HEK293 (cell line): ENCODE measurements around the gene COPZ1.

Source experiments
- GFI1B ChIP-seq: fragments of 450-650 bp; formaldehyde crosslinking; IDR thresholded peaks from 2 replicates; pipeline ENCODE4 v1.5.1; 2016; ENCODE audit warnings: missing biosample characterization, missing genetic modification characterization
- HOXC10 ChIP-seq: sonication (generic); formaldehyde crosslinking; IDR thresholded peaks from 2 replicates; pipeline ENCODE4 v1.8.1; 2023; ENCODE audit warnings: mild to moderate bottlenecking, missing genetic modification reagents
- KLF8 ChIP-seq: fragments of 450-650 bp; formaldehyde crosslinking; IDR thresholded peaks from 2 replicates; pipeline ENCODE4 v1.5.1; 2016; ENCODE audit warnings: missing biosample characterization, missing genetic modification characterization
- OVOL3 ChIP-seq: fragments of 450-650 bp; formaldehyde crosslinking; IDR thresholded peaks from 2 replicates; pipeline ENCODE4 v1.5.1; 2016; ENCODE audit warnings: missing biosample characterization, missing genetic modification characterization
- PRDM1 ChIP-seq: fragments of 450-650 bp; formaldehyde crosslinking; IDR thresholded peaks from 2 replicates; pipeline ENCODE4; 2016; ENCODE audit warnings: missing biosample characterization, missing genetic modification characterization
- SALL2 ChIP-seq: fragments of 450-650 bp; formaldehyde crosslinking; IDR thresholded peaks from 2 replicates; pipeline ENCODE4 v1.5.0; 2017; ENCODE audit warnings: missing biosample characterization, mild to moderate bottlenecking, missing genetic modification characterization, borderline replicate concordance
- SCRT2 ChIP-seq: fragments of 450-650 bp; formaldehyde crosslinking; IDR thresholded peaks from 2 replicates; pipeline ENCODE4 v1.5.1; 2016; ENCODE audit warnings: missing biosample characterization, missing genetic modification characterization
- ZBTB21 ChIP-seq: fragments of 450-650 bp; formaldehyde crosslinking; IDR thresholded peaks from 2 replicates; pipeline ENCODE4 v1.5.1; 2017; ENCODE audit warnings: missing biosample characterization, missing genetic modification characterization
- ZBTB8A ChIP-seq: fragments of 450-650 bp; formaldehyde crosslinking; IDR thresholded peaks from 2 replicates; pipeline ENCODE4 v1.5.1; 2016; ENCODE audit warnings: missing biosample characterization, missing genetic modification characterization
- ZFP37 ChIP-seq: fragments of 450-650 bp; formaldehyde crosslinking; IDR thresholded peaks from 2 replicates; pipeline ENCODE4 v1.5.1; 2016; ENCODE audit warnings: missing biosample characterization, missing genetic modification characterization
- ZFP69B ChIP-seq: fragments of 450-650 bp; formaldehyde crosslinking; IDR thresholded peaks from 2 replicates; pipeline ENCODE4 v1.5.1; 2016; ENCODE audit warnings: missing biosample characterization, missing genetic modification characterization
- ZNF223 ChIP-seq: fragments of 450-650 bp; formaldehyde crosslinking; IDR thresholded peaks from 2 replicates; pipeline ENCODE4 v1.5.1; 2016; ENCODE audit warnings: missing biosample characterization, missing genetic modification characterization
- ZNF23 ChIP-seq: fragments of 450-650 bp; formaldehyde crosslinking; IDR thresholded peaks from 2 replicates; pipeline ENCODE4 v1.5.1; 2016; ENCODE audit warnings: missing biosample characterization, missing genetic modification characterization, borderline replicate concordance
- ZNF248 ChIP-seq: fragments of 450-650 bp; formaldehyde crosslinking; IDR thresholded peaks from 2 replicates; pipeline ENCODE4 v1.5.1; 2017; ENCODE audit warnings: missing biosample characterization, missing genetic modification characterization
- ZNF266 ChIP-seq: fragments of 450-650 bp; formaldehyde crosslinking; IDR thresholded peaks from 2 replicates; pipeline ENCODE4 v1.5.1; 2016; ENCODE audit warnings: missing biosample characterization, missing genetic modification characterization, low read depth
- ZNF292 ChIP-seq: fragments of 450-650 bp; formaldehyde crosslinking; IDR thresholded peaks from 2 replicates; pipeline ENCODE4 v1.5.1; 2016; ENCODE audit warnings: low read depth, missing biosample characterization, missing genetic modification characterization, borderline replicate concordance
- ZNF335 ChIP-seq: fragments of 450-650 bp; formaldehyde crosslinking; conservative IDR thresholded peaks from 2 replicates; pipeline ENCODE4 v1.5.1; 2016; ENCODE audit warnings: missing biosample characterization, missing genetic modification characterization
- ZNF354C ChIP-seq: fragments of 450-650 bp; formaldehyde crosslinking; IDR thresholded peaks from 2 replicates; pipeline ENCODE4 v1.5.1; 2016; ENCODE audit warnings: missing biosample characterization, missing genetic modification characterization, low read depth, borderline replicate concordance
- ZNF366 ChIP-seq: fragments of 450-650 bp; formaldehyde crosslinking; conservative IDR thresholded peaks from 2 replicates; pipeline ENCODE4 v1.5.1; 2016; ENCODE audit warnings: missing biosample characterization, missing genetic modification characterization
- ZNF548 ChIP-seq: fragments of 450-650 bp; formaldehyde crosslinking; IDR thresholded peaks from 2 replicates; pipeline ENCODE4 v1.5.1; 2016; ENCODE audit warnings: missing biosample characterization, missing genetic modification characterization
- ZNF561 ChIP-seq: fragments of 450-650 bp; IDR thresholded peaks from 2 replicates; pipeline ENCODE4 v1.5.1; 2018; ENCODE audit warnings: missing biosample characterization, missing genetic modification characterization, borderline replicate concordance
- ZNF596 ChIP-seq: fragments of 450-650 bp; IDR thresholded peaks from 2 replicates; pipeline ENCODE4 v1.5.0; 2018; ENCODE audit warnings: missing biosample characterization, mild to moderate bottlenecking, missing genetic modification characterization, moderate library complexity
- ZNF624 ChIP-seq: fragments of 450-650 bp; formaldehyde crosslinking; IDR thresholded peaks from 2 replicates; pipeline ENCODE4 v1.5.1; 2017; ENCODE audit warnings: missing biosample characterization, missing genetic modification characterization
- ZNF626 ChIP-seq: fragments of 450-650 bp; sonication (Bioruptor Pico); formaldehyde crosslinking; IDR thresholded peaks from 2 replicates; pipeline ENCODE4 v1.5.1; 2018; ENCODE audit warnings: missing biosample characterization, missing genetic modification characterization, inconsistent platforms
- ZNF629 ChIP-seq: fragments of 450-650 bp; formaldehyde crosslinking; IDR thresholded peaks from 2 replicates; pipeline ENCODE4 v1.5.1; 2017; ENCODE audit warnings: missing biosample characterization, missing genetic modification characterization
- ZNF658 ChIP-seq: fragments of 450-650 bp; formaldehyde crosslinking; IDR thresholded peaks from 2 replicates; pipeline ENCODE4; 2016; ENCODE audit warnings: missing biosample characterization, missing genetic modification characterization
- ZNF660 ChIP-seq: fragments of 450-650 bp; IDR thresholded peaks from 2 replicates; pipeline ENCODE4 v1.5.1; 2018; ENCODE audit warnings: missing biosample characterization, mild to moderate bottlenecking, missing genetic modification characterization
- ZNF707 ChIP-seq: fragments of 450-650 bp; formaldehyde crosslinking; IDR thresholded peaks from 2 replicates; pipeline ENCODE4 v1.5.1; 2016; ENCODE audit warnings: missing biosample characterization, missing genetic modification characterization
- ZNF776 ChIP-seq: fragments of 450-650 bp; formaldehyde crosslinking; IDR thresholded peaks from 2 replicates; pipeline ENCODE4 v1.5.0; 2017; ENCODE audit warnings: missing biosample characterization, missing genetic modification characterization, borderline replicate concordance
- TF ChIP-seq, protein P1 (sequence below): fragments of 450-650 bp; formaldehyde crosslinking; IDR thresholded peaks from 2 replicates; pipeline ENCODE4 v1.5.1; 2016; ENCODE audit warnings: missing biosample characterization, missing genetic modification characterization
- TF ChIP-seq, protein P2 (sequence below): fragments of 450-650 bp; formaldehyde crosslinking; IDR thresholded peaks from 2 replicates; pipeline ENCODE4 v1.5.1; 2016; ENCODE audit warnings: missing biosample characterization, missing genetic modification characterization
- TF ChIP-seq, protein P3 (sequence below): fragments of 450-650 bp; formaldehyde crosslinking; IDR thresholded peaks from 2 replicates; pipeline ENCODE4 v1.5.1; 2016; ENCODE audit warnings: missing biosample characterization, missing genetic modification characterization, borderline replicate concordance
- TF ChIP-seq, protein P4 (sequence below): fragments of 450-650 bp; formaldehyde crosslinking; IDR thresholded peaks from 2 replicates; pipeline ENCODE4 v1.5.1; 2016; ENCODE audit warnings: missing biosample characterization, missing genetic modification characterization, borderline replicate concordance

Gene COPZ1

DNA sequence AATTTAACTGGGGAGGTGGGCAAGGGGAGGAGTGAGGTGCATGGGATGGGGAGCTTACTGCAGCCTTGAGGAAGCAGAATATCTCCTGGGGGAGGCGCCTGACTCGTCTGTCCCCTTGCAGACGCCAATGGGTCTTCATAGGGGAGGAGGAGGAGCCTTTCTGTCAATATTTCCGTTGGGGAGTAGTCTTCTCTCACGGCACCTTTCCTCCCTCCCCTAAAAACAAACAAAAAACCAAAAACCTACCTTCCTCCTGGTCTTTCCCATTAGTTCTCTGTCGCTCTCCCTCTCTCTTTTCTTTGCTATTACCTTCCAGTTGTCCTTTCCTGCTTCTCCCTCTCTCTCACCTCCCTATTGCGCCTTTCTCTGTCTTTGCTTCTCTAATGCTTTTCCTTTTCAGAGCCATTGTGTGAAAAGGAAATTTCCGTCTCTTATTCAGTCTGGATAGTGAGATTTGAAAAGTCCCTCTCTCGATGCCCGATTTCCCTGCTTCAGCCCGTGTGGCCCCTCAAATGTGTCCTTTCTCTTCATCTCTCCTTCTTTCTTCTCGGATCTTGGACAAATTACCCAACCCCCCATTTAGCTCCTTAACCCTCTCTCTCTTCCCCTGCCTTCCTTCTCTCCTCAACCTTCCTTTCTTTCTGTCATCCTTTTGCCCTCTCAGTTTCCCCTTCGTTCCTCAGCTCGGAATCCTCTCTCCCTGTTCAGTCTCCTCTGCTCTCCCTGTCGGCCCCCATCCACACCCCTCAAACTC is 33.4 kb downstream of the COPZ1 start (continued):
- TF ChIP-seq ZNF596 (tag by site-specific recombination) (peak; percentile 62; the same call in 1 of the 2 replicates), ZNF292 (tag by site-specific recombination) (no peak), ZNF624 (tag by site-specific recombination) (0 out of 2 replicates have a peak, but pooled peaks have one; percentile 22), ZNF629 (tag by site-specific recombination) (no peak), SALL2 (tag by site-specific recombination) (peak; percentile 9; the same call in 1 of the 2 replicates), ZNF658 (tag by site-specific recombination) (no peak), PRDM1 (tag by site-specific recombination) (peak; percentile 99), HOXC10 (CRISPR knock-in tag) (no peak), ZNF548 (tag by site-specific recombination) (no peak), ZNF776 (tag by site-specific recombination) (no peak), ZNF707 (tag by site-specific recombination) (no peak), ZFP69B (tag by site-specific recombination) (0 out of 2 replicates have a peak, but pooled peaks have one; percentile 44), ZNF248 (0 out of 2 replicates have a peak, but pooled peaks have one; percentile 59), ZNF266 (tag by site-specific recombination) (no peak), ZNF561 (tag by site-specific recombination) (peak; percentile 91), SCRT2 (tag by site-specific recombination) (no peak), ZNF335 (peak; percentile 3; the same call in 1 of the 2 replicates), GFI1B (no peak), OVOL3 (tag by site-specific recombination) (no peak), ZNF660 (no peak), ZNF626 (tag by site-specific recombination) (no peak), ZNF354C (tag by site-specific recombination) (no peak), ZBTB21 (tag by site-specific recombination) (no peak), ZFP37 (peak; percentile 48; the same call in 1 of the 2 replicates), ZNF366 (tag by site-specific recombination) (peak; percentile 93), ZBTB8A (tag by site-specific recombination) (peak; percentile 11; the same call in 1 of the 2 replicates), KLF8 (tag by site-specific recombination) (0 out of 2 replicates have a peak, but pooled peaks have one; percentile 24), ZNF23 (tag by site-specific recombination) (no peak), ZNF223 (tag by site-specific recombination) (peak; percentile 71; the same call in 1 of the 2 replicates)
- TF ChIP-seq, protein P1, sequence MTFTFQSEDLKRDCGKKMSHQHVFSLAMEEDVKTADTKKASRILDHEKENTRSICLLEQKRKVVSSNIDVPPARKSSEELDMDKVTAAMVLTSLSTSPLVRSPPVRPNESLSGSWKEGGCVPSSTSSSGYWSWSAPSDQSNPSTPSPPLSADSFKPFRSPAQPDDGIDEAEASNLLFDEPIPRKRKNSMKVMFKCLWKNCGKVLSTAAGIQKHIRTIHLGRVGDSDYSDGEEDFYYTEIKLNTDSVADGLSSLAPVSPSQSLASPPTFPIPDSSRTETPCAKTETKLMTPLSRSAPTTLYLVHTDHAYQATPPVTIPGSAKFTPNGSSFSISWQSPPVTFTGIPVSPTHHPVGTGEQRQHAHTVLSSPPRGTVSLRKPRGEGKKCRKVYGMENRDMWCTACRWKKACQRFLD (tag by site-specific recombination) = no peak
- TF ChIP-seq, protein P2, sequence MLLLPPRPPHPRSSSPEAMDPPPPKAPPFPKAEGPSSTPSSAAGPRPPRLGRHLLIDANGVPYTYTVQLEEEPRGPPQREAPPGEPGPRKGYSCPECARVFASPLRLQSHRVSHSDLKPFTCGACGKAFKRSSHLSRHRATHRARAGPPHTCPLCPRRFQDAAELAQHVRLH (tag by site-specific recombination) = peak; percentile 55; the same call in 1 of the 2 replicates
- TF ChIP-seq, protein P3, sequence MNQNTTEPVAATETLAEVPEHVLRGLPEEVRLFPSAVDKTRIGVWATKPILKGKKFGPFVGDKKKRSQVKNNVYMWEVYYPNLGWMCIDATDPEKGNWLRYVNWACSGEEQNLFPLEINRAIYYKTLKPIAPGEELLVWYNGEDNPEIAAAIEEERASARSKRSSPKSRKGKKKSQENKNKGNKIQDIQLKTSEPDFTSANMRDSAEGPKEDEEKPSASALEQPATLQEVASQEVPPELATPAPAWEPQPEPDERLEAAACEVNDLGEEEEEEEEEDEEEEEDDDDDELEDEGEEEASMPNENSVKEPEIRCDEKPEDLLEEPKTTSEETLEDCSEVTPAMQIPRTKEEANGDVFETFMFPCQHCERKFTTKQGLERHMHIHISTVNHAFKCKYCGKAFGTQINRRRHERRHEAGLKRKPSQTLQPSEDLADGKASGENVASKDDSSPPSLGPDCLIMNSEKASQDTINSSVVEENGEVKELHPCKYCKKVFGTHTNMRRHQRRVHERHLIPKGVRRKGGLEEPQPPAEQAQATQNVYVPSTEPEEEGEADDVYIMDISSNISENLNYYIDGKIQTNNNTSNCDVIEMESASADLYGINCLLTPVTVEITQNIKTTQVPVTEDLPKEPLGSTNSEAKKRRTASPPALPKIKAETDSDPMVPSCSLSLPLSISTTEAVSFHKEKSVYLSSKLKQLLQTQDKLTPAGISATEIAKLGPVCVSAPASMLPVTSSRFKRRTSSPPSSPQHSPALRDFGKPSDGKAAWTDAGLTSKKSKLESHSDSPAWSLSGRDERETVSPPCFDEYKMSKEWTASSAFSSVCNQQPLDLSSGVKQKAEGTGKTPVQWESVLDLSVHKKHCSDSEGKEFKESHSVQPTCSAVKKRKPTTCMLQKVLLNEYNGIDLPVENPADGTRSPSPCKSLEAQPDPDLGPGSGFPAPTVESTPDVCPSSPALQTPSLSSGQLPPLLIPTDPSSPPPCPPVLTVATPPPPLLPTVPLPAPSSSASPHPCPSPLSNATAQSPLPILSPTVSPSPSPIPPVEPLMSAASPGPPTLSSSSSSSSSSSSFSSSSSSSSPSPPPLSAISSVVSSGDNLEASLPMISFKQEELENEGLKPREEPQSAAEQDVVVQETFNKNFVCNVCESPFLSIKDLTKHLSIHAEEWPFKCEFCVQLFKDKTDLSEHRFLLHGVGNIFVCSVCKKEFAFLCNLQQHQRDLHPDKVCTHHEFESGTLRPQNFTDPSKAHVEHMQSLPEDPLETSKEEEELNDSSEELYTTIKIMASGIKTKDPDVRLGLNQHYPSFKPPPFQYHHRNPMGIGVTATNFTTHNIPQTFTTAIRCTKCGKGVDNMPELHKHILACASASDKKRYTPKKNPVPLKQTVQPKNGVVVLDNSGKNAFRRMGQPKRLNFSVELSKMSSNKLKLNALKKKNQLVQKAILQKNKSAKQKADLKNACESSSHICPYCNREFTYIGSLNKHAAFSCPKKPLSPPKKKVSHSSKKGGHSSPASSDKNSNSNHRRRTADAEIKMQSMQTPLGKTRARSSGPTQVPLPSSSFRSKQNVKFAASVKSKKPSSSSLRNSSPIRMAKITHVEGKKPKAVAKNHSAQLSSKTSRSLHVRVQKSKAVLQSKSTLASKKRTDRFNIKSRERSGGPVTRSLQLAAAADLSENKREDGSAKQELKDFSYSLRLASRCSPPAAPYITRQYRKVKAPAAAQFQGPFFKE = no peak
- TF ChIP-seq, protein P4, sequence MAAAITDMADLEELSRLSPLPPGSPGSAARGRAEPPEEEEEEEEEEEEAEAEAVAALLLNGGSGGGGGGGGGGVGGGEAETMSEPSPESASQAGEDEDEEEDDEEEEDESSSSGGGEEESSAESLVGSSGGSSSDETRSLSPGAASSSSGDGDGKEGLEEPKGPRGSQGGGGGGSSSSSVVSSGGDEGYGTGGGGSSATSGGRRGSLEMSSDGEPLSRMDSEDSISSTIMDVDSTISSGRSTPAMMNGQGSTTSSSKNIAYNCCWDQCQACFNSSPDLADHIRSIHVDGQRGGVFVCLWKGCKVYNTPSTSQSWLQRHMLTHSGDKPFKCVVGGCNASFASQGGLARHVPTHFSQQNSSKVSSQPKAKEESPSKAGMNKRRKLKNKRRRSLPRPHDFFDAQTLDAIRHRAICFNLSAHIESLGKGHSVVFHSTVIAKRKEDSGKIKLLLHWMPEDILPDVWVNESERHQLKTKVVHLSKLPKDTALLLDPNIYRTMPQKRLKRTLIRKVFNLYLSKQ (tag by site-specific recombination) = no peak
- TF ChIP-seq, all 188 proteins: peak for 25
